DMS53 (cell line): ENCODE data around the gene RFLNA.
"Not testable (repeated sequence)": the region's sequence is repeated elsewhere in the genome, so short reads cannot be mapped to it uniquely, and the experiment has no call there.

ENCODE experiments used
- DNase-seq: peaks from one replicate; lab custom pipeline; 2025; lab: John Stamatoyannopoulos, UW

Gene RFLNA

GRCh38 chr12:124319368-124320050, 24.6 kb downstream of the RFLNA start:
- peak; percentile 19 for DNase-seq

GRCh38 chr12:124321040-124321481, 26.2 kb downstream of the RFLNA start:
- DNase-seq: peak; percentile 63

GRCh38 chr12:124321556-124322270, 26.8 kb downstream of the RFLNA start:
- no peak for DNase-seq

GRCh38 chr12:124322271-124322998, 27.5 kb downstream of the RFLNA start:
- DNase-seq: no peak

- not testable (repeated sequence) for DNase-seq
Observed at GRCh38 chr12:124322999-124323328, 28.1 kb downstream of the RFLNA start.

GRCh38 chr12:124323771-124324530, 29.1 kb downstream of the RFLNA start:
- DNase-seq: no peak

GRCh38 chr12:124324803-124325705, 30.2 kb downstream of the RFLNA start:
- no peak for DNase-seq

GRCh38 chr12:124326104-124326503, 31.2 kb downstream of the RFLNA start:
- no peak for DNase-seq

- no peak for DNase-seq
Observed at GRCh38 chr12:124326871-124327270, 32.0 kb downstream of the RFLNA start.

GRCh38 chr12:124327362-124328043, 32.6 kb downstream of the RFLNA start:
- no peak for DNase-seq

- DNase-seq: no peak
Observed at GRCh38 chr12:124328116-124328515, 33.2 kb downstream of the RFLNA start.

GRCh38 chr12:124328636-124329035, 33.7 kb downstream of the RFLNA start:
- DNase-seq: no peak

- DNase-seq: peak; percentile 34
Observed at GRCh38 chr12:124332058-124332672, 37.3 kb downstream of the RFLNA start.

- no peak for DNase-seq
Observed at GRCh38 chr12:124332900-124333299, 38.0 kb downstream of the RFLNA start.

GRCh38 chr12:124333724-124334123, 38.8 kb downstream of the RFLNA start:
- DNase-seq: no peak

- no peak for DNase-seq
Observed at GRCh38 chr12:124334266-124334665, 39.4 kb downstream of the RFLNA start.

- DNase-seq: no peak
Observed at GRCh38 chr12:124334976-124335375, 40.1 kb downstream of the RFLNA start.

- no peak for DNase-seq
Observed at GRCh38 chr12:124335426-124336183, 40.7 kb downstream of the RFLNA start.

- no peak for DNase-seq
Observed at GRCh38 chr12:124336184-124336437, 41.2 kb downstream of the RFLNA start.
